ENCODE measurements around the gene SMIM35.

DNA sequence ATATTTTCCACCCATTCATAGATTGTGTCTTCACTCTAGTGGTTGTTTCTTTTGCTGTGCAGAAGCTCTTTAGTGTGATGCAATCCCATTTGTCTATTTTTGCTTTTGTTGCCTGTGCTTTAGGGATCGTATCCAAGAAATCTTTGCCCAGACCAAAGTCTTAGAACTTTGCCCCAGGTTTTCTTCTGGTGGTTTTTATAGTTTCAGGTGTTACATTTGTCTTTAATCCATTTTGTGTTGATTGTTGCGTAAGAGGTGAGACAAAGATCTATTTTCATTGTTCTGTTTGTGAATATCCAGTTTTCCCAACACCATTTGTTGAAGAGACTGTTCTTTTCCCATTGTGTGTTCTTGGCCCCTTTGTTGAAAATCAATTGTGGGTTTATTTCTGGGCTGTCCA lies 94.1 kb downstream of the SMIM35 start:
- TF ChIP-seq, protein P1, sequence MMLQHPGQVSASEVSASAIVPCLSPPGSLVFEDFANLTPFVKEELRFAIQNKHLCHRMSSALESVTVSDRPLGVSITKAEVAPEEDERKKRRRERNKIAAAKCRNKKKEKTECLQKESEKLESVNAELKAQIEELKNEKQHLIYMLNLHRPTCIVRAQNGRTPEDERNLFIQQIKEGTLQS (CRISPR knock-in tag; conservative IDR thresholded peaks at IDR 0.05): no peak
- TF ChIP-seq TEAD4 (CRISPR knock-in tag; IDR thresholded peaks at IDR 0.05) (no peak), FOXP1 (CRISPR knock-in tag; IDR thresholded peaks at IDR 0.05; ENCODE audit: borderline replicate concordance) (no peak)
